HepG2 (cell line): ENCODE measurements around the gene ARHGAP26. TPM values are rescaled to one million over a fixed set of nuclear protein-coding genes. Genes with fewer than 3 reads are reported as not detected.

Source experiments
- ARHGAP35 ChIP-seq: sonication (generic); formaldehyde crosslinking; IDR thresholded peaks from 2 replicates; pipeline ENCODE4 v1.9.0; 2022; ENCODE audit warnings: mild to moderate bottlenecking, inconsistent platforms, moderate library complexity, missing genetic modification reagents, borderline replicate concordance
- CREM ChIP-seq, 2 experiments: sonication (generic) in 1 of 2; formaldehyde crosslinking in 1 of 2; IDR thresholded peaks; 2 replicates each; pipeline versions ENCODE4 v1.4.0 to v1.6.1; 2016 to 2020; ENCODE audit warnings: antibody characterized with exemption in 1 of 2, mild to moderate bottlenecking in 1 of 2, missing genetic modification reagents in 1 of 2
- FOXM1 ChIP-seq: sonication (generic); formaldehyde crosslinking; IDR thresholded peaks from 2 replicates; pipeline ENCODE4 v1.5.0; 2020; ENCODE audit warnings: missing genetic modification reagents
- HNF4A ChIP-seq: sonication (generic); formaldehyde crosslinking; IDR thresholded peaks from 2 replicates; pipeline ENCODE4 v1.4.0; 2020; ENCODE audit warnings: missing genetic modification reagents
- JUND ChIP-seq: sonication (generic); formaldehyde crosslinking; IDR thresholded peaks from 2 replicates; pipeline ENCODE4 v1.8.0; 2022; ENCODE audit warnings: mild to moderate bottlenecking, missing genetic modification reagents
- MED13 ChIP-seq: sonication (generic); formaldehyde crosslinking; IDR thresholded peaks from 2 replicates; pipeline ENCODE4 v1.5.0; 2020; ENCODE audit warnings: missing genetic modification reagents
- MIER2 ChIP-seq: IDR thresholded peaks from 2 replicates; pipeline ENCODE4 v1.6.1; 2016; ENCODE audit warnings: missing biosample characterization, missing genetic modification reagents
- MXI1 ChIP-seq: IDR thresholded peaks from 3 replicates; pipeline ENCODE4 v1.6.1; 2012; ENCODE audit warnings: low read depth, low read length, inconsistent platforms, borderline replicate concordance
- NRL ChIP-seq: sonication (generic); formaldehyde crosslinking; IDR thresholded peaks from 2 replicates; pipeline ENCODE4 v1.5.0; 2020; ENCODE audit warnings: missing genetic modification reagents, mild to moderate bottlenecking, moderate library complexity, borderline replicate concordance
- SATB2 ChIP-seq: sonication (generic); formaldehyde crosslinking; IDR thresholded peaks from 2 replicates; pipeline ENCODE4 v1.5.0; 2020; ENCODE audit warnings: missing genetic modification reagents
- SNAPC2 ChIP-seq: sonication (generic); formaldehyde crosslinking; IDR thresholded peaks from 2 replicates; pipeline ENCODE4 v1.8.1; 2022; ENCODE audit warnings: mild to moderate bottlenecking, missing genetic modification reagents
- TBX2 ChIP-seq: sonication (generic); formaldehyde crosslinking; IDR thresholded peaks from 2 replicates; pipeline ENCODE4 v1.5.0; 2020; ENCODE audit warnings: missing genetic modification reagents, mild to moderate bottlenecking, borderline replicate concordance
- ZKSCAN5 ChIP-seq: sonication (generic); formaldehyde crosslinking; IDR thresholded peaks from 2 replicates; pipeline ENCODE4 v1.5.1; 2020; ENCODE audit warnings: mild to moderate bottlenecking, missing genetic modification reagents
- ZNF12 ChIP-seq: sonication (generic); formaldehyde crosslinking; IDR thresholded peaks from 2 replicates; pipeline ENCODE4 v1.5.0; 2020; ENCODE audit warnings: missing genetic modification reagents
- ZNF143 ChIP-seq: sonication (generic); formaldehyde crosslinking; IDR thresholded peaks from 2 replicates; pipeline ENCODE4 v1.4.0; 2020; ENCODE audit warnings: missing genetic modification reagents
- ZNF616 ChIP-seq: sonication (generic); formaldehyde crosslinking; IDR thresholded peaks from 2 replicates; pipeline ENCODE4 v1.5.0; 2020; ENCODE audit warnings: low read depth, mild to moderate bottlenecking, missing genetic modification reagents
- ZNF709 ChIP-seq: sonication (generic); formaldehyde crosslinking; IDR thresholded peaks from 2 replicates; pipeline ENCODE4 v1.5.0; 2020; ENCODE audit warnings: mild to moderate bottlenecking, missing genetic modification reagents
- ZNF713 ChIP-seq: sonication (generic); formaldehyde crosslinking; IDR thresholded peaks from 2 replicates; pipeline ENCODE4 v1.4.0; 2020; ENCODE audit warnings: mild to moderate bottlenecking, missing genetic modification reagents
- ZNF790 ChIP-seq: sonication (generic); formaldehyde crosslinking; IDR thresholded peaks from 2 replicates; pipeline ENCODE4 v1.8.0; 2022; ENCODE audit warnings: missing genetic modification reagents, mild to moderate bottlenecking, borderline replicate concordance
- polyA plus RNA-seq, 8 experiments: library from polyadenylated mRNA; depleted of rRNA in 3 of 8; stranded (reverse) in 7 of 8; unstranded in 1 of 8; fragments of >200 nt; fragmentation: Illumina TruSeq in 4 of 8; extraction: Trizol in 4 of 8; gene quantifications; 2 replicates each; pipeline versions ENCODE4 v1.2.1 to v1.2.3, GENCODE V29; 2011 to 2016; ENCODE audit warnings: low read depth in 4 of 8, missing spikeins in 1 of 8, mixed read lengths in 1 of 8; ENCODE audit not compliant: insufficient read depth in 1 of 8
- total RNA-seq, 5 experiments: library from RNA; depleted of rRNA; stranded (reverse); fragments of >200 nt; fragmentation: Illumina TruSeq; extraction: Trizol; gene quantifications; 2 replicates each; pipeline ENCODE4 v1.2.3, GENCODE V29; 2016; ENCODE audit warnings: low read depth in 1 of 5
- TF ChIP-seq, protein P1 (sequence below): sonication (generic); formaldehyde crosslinking; IDR thresholded peaks from 2 replicates; pipeline ENCODE4 v1.4.0; 2020; ENCODE audit warnings: missing genetic modification reagents
- TF ChIP-seq, protein P2 (sequence below): sonication (generic); formaldehyde crosslinking; IDR thresholded peaks from 2 replicates; pipeline ENCODE4 v1.5.1; 2020; ENCODE audit warnings: missing genetic modification reagents, mild to moderate bottlenecking, borderline replicate concordance
- TF ChIP-seq, protein P3 (sequence below): sonication (generic); formaldehyde crosslinking; IDR thresholded peaks from 2 replicates; pipeline ENCODE4 v1.4.0; 2020; ENCODE audit warnings: missing genetic modification reagents, borderline replicate concordance

The ARHGAP26 gene
- total and polyA plus RNA-seq, 2 of the 13 experiments (the other 11 are each of a cell fraction or from before 2014, with no cell fraction given) = 9.6 to 18.2 TPM

DNA sequence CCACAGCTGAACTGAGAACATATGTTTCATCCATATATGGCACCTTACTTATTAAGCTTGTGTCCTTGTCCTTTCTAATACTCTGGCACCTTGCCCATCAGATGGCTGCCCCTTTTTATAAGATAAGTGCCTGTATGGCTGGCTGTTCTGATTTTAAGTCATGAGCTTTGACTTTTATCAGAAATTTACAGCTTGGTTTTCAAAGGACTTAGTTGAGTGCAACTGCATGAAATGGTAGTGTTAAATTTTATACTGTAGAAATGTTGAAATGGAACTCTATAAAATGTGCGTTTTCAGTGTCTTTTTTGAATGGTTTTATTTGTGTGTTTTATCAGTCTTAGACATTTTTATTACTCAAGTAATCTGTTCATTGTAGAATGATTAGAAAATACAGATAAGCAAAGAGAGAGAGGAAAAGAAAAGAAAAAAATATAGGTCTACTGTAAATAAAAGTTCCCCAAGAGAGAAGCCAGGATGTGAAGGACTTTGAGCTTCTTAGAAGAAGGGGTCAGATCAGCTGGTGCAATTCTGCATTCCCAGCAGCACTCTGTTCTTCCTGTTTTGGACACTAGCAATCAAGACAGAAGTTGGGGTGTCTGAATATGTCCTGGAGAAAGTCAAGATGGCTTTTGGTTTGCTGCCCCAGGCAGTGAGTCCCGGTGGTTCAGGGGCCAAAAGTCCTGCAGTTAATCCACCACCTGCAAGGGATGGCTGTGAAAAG, 38.9 kb downstream of the ARHGAP26 start (continued):
- TF ChIP-seq FOXM1 (no peak), MXI1 (no peak), TBX2 (no peak), ZNF713 (no peak), ZKSCAN5 (CRISPR knock-in tag) (no peak), ZNF616 (no peak), ZNF709 (no peak), ZNF790 (CRISPR knock-in tag) (no peak), SATB2 (CRISPR knock-in tag) (no peak), ZNF12 (CRISPR knock-in tag) (no peak), HNF4A (CRISPR knock-in tag) (peak; percentile 51; the same call in 1 of the 2 replicates), MED13 (CRISPR knock-in tag) (no peak), NRL (no peak), MIER2 (CRISPR knock-in tag) (no peak), ZNF143 (CRISPR knock-in tag) (peak; percentile 62; the same call in 1 of the 2 replicates), SNAPC2 (CRISPR knock-in tag) (no peak), CREM (IDR thresholded peaks at IDR 0.05) (no peak), CREM (CRISPR knock-in tag; IDR thresholded peaks at IDR 0.05) (no peak), ARHGAP35 (CRISPR knock-in tag) (no peak), JUND (CRISPR knock-in tag) (no peak)
- TF ChIP-seq, protein P1, sequence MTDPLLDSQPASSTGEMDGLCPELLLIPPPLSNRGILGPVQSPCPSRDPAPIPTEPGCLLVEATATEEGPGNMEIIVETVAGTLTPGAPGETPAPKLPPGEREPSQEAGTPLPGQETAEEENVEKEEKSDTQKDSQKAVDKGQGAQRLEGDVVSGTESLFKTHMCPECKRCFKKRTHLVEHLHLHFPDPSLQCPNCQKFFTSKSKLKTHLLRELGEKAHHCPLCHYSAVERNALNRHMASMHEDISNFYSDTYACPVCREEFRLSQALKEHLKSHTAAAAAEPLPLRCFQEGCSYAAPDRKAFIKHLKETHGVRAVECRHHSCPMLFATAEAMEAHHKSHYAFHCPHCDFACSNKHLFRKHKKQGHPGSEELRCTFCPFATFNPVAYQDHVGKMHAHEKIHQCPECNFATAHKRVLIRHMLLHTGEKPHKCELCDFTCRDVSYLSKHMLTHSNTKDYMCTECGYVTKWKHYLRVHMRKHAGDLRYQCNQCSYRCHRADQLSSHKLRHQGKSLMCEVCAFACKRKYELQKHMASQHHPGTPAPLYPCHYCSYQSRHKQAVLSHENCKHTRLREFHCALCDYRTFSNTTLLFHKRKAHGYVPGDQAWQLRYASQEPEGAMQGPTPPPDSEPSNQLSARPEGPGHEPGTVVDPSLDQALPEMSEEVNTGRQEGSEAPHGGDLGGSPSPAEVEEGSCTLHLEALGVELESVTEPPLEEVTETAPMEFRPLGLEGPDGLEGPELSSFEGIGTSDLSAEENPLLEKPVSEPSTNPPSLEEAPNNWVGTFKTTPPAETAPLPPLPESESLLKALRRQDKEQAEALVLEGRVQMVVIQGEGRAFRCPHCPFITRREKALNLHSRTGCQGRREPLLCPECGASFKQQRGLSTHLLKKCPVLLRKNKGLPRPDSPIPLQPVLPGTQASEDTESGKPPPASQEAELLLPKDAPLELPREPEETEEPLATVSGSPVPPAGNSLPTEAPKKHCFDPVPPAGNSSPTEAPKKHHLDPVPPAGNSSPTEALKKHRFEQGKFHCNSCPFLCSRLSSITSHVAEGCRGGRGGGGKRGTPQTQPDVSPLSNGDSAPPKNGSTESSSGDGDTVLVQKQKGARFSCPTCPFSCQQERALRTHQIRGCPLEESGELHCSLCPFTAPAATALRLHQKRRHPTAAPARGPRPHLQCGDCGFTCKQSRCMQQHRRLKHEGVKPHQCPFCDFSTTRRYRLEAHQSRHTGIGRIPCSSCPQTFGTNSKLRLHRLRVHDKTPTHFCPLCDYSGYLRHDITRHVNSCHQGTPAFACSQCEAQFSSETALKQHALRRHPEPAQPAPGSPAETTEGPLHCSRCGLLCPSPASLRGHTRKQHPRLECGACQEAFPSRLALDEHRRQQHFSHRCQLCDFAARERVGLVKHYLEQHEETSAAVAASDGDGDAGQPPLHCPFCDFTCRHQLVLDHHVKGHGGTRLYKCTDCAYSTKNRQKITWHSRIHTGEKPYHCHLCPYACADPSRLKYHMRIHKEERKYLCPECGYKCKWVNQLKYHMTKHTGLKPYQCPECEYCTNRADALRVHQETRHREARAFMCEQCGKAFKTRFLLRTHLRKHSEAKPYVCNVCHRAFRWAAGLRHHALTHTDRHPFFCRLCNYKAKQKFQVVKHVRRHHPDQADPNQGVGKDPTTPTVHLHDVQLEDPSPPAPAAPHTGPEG = no peak
- TF ChIP-seq, protein P2, sequence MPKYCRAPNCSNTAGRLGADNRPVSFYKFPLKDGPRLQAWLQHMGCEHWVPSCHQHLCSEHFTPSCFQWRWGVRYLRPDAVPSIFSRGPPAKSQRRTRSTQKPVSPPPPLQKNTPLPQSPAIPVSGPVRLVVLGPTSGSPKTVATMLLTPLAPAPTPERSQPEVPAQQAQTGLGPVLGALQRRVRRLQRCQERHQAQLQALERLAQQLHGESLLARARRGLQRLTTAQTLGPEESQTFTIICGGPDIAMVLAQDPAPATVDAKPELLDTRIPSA (CRISPR knock-in tag) = no peak
- TF ChIP-seq, protein P3, sequence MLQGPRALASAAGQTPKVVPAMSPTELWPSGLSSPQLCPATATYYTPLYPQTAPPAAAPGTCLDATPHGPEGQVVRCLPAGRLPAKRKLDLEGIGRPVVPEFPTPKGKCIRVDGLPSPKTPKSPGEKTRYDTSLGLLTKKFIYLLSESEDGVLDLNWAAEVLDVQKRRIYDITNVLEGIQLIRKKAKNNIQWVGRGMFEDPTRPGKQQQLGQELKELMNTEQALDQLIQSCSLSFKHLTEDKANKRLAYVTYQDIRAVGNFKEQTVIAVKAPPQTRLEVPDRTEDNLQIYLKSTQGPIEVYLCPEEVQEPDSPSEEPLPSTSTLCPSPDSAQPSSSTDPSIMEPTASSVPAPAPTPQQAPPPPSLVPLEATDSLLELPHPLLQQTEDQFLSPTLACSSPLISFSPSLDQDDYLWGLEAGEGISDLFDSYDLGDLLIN (CRISPR knock-in tag) = no peak
